K562 (cell line): Measurements from ENCODE around the gene PTTG1IP. TPM values are rescaled to one million over a fixed set of nuclear protein-coding genes. Genes with fewer than 3 reads are reported as not detected.

Experiments used
- ARHGAP35 ChIP-seq: fragments of 450-650 bp; IDR thresholded peaks from 2 replicates; pipeline ENCODE4 v1.6.1; 2018; ENCODE audit not compliant: partially characterized antibody
- ASH1L ChIP-seq: fragments of 450-650 bp; IDR thresholded peaks from 2 replicates; pipeline ENCODE4 v1.6.1; 2018; ENCODE audit warnings: borderline replicate concordance, mild to moderate bottlenecking, low read depth; ENCODE audit not compliant: partially characterized antibody
- ATF6 ChIP-seq: sonication (generic); formaldehyde crosslinking; IDR thresholded peaks from 2 replicates; pipeline ENCODE4 v1.4.0; 2020; ENCODE audit warnings: mild to moderate bottlenecking, missing genetic modification reagents
- CBX2 ChIP-seq: fragments of 200-600 bp; sonication (generic); IDR thresholded peaks from one replicate; pipeline ENCODE4 v1.6.1; 2012; ENCODE audit warnings: mild to moderate bottlenecking, low read length, inconsistent platforms; ENCODE audit not compliant: insufficient read depth, poor library complexity, severe bottlenecking
- CBX3 ChIP-seq, 2 experiments: IDR thresholded peaks; 1 replicate in 1 of 2; 2 replicates in 1 of 2; pipeline ENCODE4 v1.6.1; 2012; ENCODE audit warnings: inconsistent platforms in 2 of 2, low read length in 2 of 2, borderline replicate concordance in 1 of 2, control low read depth in 1 of 2
- DNMT1 ChIP-seq: fragments of 450-650 bp; IDR thresholded peaks from 2 replicates; pipeline ENCODE4 v1.6.1; 2016; ENCODE audit warnings: antibody characterized with exemption, mild to moderate bottlenecking
- ELF2 ChIP-seq: fragments of 250-450 bp; sonication (Bioruptor Pico); IDR thresholded peaks from 2 replicates; pipeline ENCODE4 v1.5.0; 2021; ENCODE audit warnings: mild to moderate bottlenecking
- ELK1 ChIP-seq: sonication (generic); formaldehyde crosslinking; IDR thresholded peaks from 2 replicates; pipeline ENCODE4 v1.8.1; 2022; ENCODE audit warnings: missing genetic modification reagents
- ETV5 ChIP-seq: sonication (generic); formaldehyde crosslinking; IDR thresholded peaks from 2 replicates; pipeline ENCODE4 v1.4.0; 2020; ENCODE audit warnings: low read depth, mild to moderate bottlenecking, missing genetic modification reagents
- GATA2 ChIP-seq: sonication (generic); formaldehyde crosslinking; IDR thresholded peaks from 2 replicates; pipeline ENCODE4 v1.4.0; 2020; ENCODE audit warnings: mild to moderate bottlenecking, missing genetic modification reagents
- HMGN3 ChIP-seq: IDR thresholded peaks from 2 replicates; pipeline ENCODE4 v1.6.1; 2011; ENCODE audit warnings: borderline replicate concordance, low read depth, mild to moderate bottlenecking, mixed read lengths, low read length; ENCODE audit not compliant: insufficient read length; ENCODE audit errors: extremely low read depth
- KAT8 ChIP-seq: fragments of 450-650 bp; IDR thresholded peaks from 2 replicates; pipeline ENCODE4 v1.6.1; 2016; ENCODE audit warnings: low read depth, mild to moderate bottlenecking
- MTA1 ChIP-seq: fragments of 450-650 bp; IDR thresholded peaks from 2 replicates; pipeline ENCODE4 v1.6.1; 2017; ENCODE audit warnings: borderline replicate concordance
- NRF1 ChIP-seq, 2 experiments: fragments of 450-650 bp; IDR thresholded peaks in 1 of 2; conservative IDR thresholded peaks in 1 of 2; 2 replicates each; pipeline ENCODE4 v1.6.1; 2014; ENCODE audit warnings: mild to moderate bottlenecking in 2 of 2
- POLR2A ChIP-seq: fragments of 450-650 bp; conservative IDR thresholded peaks from 2 replicates; pipeline ENCODE4 v1.6.1; 2016
- PYGO2 ChIP-seq: fragments of 450-650 bp; IDR thresholded peaks from 2 replicates; pipeline ENCODE4 v1.6.1; 2016; ENCODE audit warnings: mild to moderate bottlenecking, missing genetic modification characterization, moderate library complexity, missing compliant biosample characterization
- RBM14 ChIP-seq: fragments of 200-400 bp; formaldehyde crosslinking; IDR thresholded peaks from 2 replicates; pipeline ENCODE4 v1.6.1; 2018; ENCODE audit warnings: low read depth, mild to moderate bottlenecking, low read length, moderate library complexity, borderline replicate concordance; ENCODE audit not compliant: insufficient read depth
- RBM39 ChIP-seq: fragments of 200-400 bp; formaldehyde crosslinking; optimal IDR thresholded peaks from 2 replicates; pipeline ENCODE3; 2018; ENCODE audit warnings: low read depth, low read length
- SMAD3 ChIP-seq: fragments of 450-650 bp; formaldehyde crosslinking; conservative IDR thresholded peaks from 2 replicates; pipeline ENCODE4 v1.4.0; 2020; ENCODE audit warnings: mild to moderate bottlenecking
- STAT5A ChIP-seq: IDR thresholded peaks from 2 replicates; pipeline ENCODE4 v1.6.1; 2012; ENCODE audit warnings: low read length, inconsistent platforms, borderline replicate concordance
- TAL1 ChIP-seq: fragments of 450-650 bp; IDR thresholded peaks from 2 replicates; pipeline ENCODE4 v1.6.1; 2016; ENCODE audit warnings: mild to moderate bottlenecking
- TCF15 ChIP-seq: fragments of 250-450 bp; sonication (Bioruptor Pico); IDR thresholded peaks from 2 replicates; pipeline ENCODE4 v1.8.0; 2022; ENCODE audit warnings: moderate library complexity, mild to moderate bottlenecking, inconsistent platforms
- TEAD2 ChIP-seq: fragments of 450-650 bp; IDR thresholded peaks from 2 replicates; pipeline ENCODE4 v1.6.1; 2016; ENCODE audit warnings: missing genetic modification characterization, control low read depth, missing compliant biosample characterization
- ZKSCAN8 ChIP-seq: fragments of 200-800 bp; sonication (Bioruptor generic); IDR thresholded peaks from 2 replicates; pipeline ENCODE4 v1.6.1; 2016; ENCODE audit warnings: missing genetic modification characterization, missing compliant biosample characterization
- ZNF140 ChIP-seq: fragments of 250-450 bp; sonication (Bioruptor Pico); IDR thresholded peaks from 2 replicates; pipeline ENCODE4 v1.8.0; 2021; ENCODE audit warnings: moderate library complexity, mild to moderate bottlenecking, inconsistent platforms
- ZNF75A ChIP-seq: fragments of 450-650 bp; formaldehyde crosslinking; IDR thresholded peaks from 2 replicates; pipeline ENCODE4 v1.4.0; 2020; ENCODE audit warnings: mild to moderate bottlenecking
- ZNF780A ChIP-seq: fragments of 250-450 bp; sonication (Bioruptor Pico); IDR thresholded peaks from 2 replicates; pipeline ENCODE4 v1.5.0; 2021; ENCODE audit warnings: mild to moderate bottlenecking
- ZNF79 ChIP-seq: fragments of 250-450 bp; sonication (Bioruptor Pico); IDR thresholded peaks from 2 replicates; pipeline ENCODE4 v1.4.0; 2020; ENCODE audit warnings: low read depth, mild to moderate bottlenecking, moderate library complexity
- ZZZ3 ChIP-seq: fragments of 450-650 bp; IDR thresholded peaks from 2 replicates; pipeline ENCODE4 v1.6.1; 2016; ENCODE audit warnings: antibody characterized with exemption, mild to moderate bottlenecking, moderate library complexity
- polyA plus RNA-seq, 8 experiments: library from polyadenylated mRNA; depleted of rRNA in 4 of 8; stranded (reverse) in 5 of 8; unstranded in 3 of 8; fragments of >200 nt; fragmentation: Nextera tagmentation in 2 of 8; fragmentation: Illumina TruSeq in 1 of 8; extraction: Ambion mirVana in 2 of 8; extraction: Trizol in 1 of 8; gene quantifications; 2 replicates each; pipeline versions ENCODE4 v1.2.1 to v1.2.3, GENCODE V29; 2011 to 2014; ENCODE audit warnings: inconsistent platforms in 1 of 8, missing spikeins in 1 of 8
- total RNA-seq, 7 experiments: library from RNA; depleted of rRNA in 6 of 7; stranded (reverse); fragments of >200 nt in 6 of 7; fragmentation: Illumina TruSeq in 2 of 7; extraction: Trizol in 2 of 7; gene quantifications; 2 replicates each; pipeline versions ENCODE4 v1.2.1 to v1.2.3, GENCODE V29; 2011 to 2021; ENCODE audit warnings: low replicate concordance in 1 of 7

PTTG1IP gene
- total and polyA plus RNA-seq, 9 of the 15 experiments (the other 6 are each of a cell fraction or from before 2014, with no cell fraction given) = 5.0 to 99.3 (median 82.4) TPM

GRCh38 chr21:44834951-44835646 is 38.4 kb downstream of the PTTG1IP start (continued):
- TF ChIP-seq ATF6 (CRISPR knock-in tag) (no peak), CBX3 (IDR thresholded peaks at IDR 0.05; ENCODE audit: borderline replicate concordance in 1 of 2, low read length in 2 of 2) (no peak), NRF1 (conservative IDR thresholded peaks at IDR 0.05 in 1 of 2, IDR thresholded peaks at IDR 0.05 in 1 of 2) (peak; percentile 39 to 42; a peak in 2 of 4 replicates), SMAD3 (no peak), ZNF780A (no peak), ZNF79 (CRISPR knock-in tag) (no peak), PYGO2 (tag) (no peak), ARHGAP35 (no peak), ZNF75A (CRISPR knock-in tag) (no peak), KAT8 (no peak), ELK1 (CRISPR knock-in tag) (no peak), GATA2 (CRISPR knock-in tag) (no peak), ELF2 (CRISPR knock-in tag) (no peak), TAL1 (no peak; the same call in 1 of the 2 replicates), ZZZ3 (no peak), TCF15 (no peak), CBX2 (no peak), STAT5A (no peak), ZNF140 (CRISPR knock-in tag) (no peak), ASH1L (no peak), POLR2A (no peak), TEAD2 (no peak), RBM39 (no peak), HMGN3 (no peak), DNMT1 (no peak), ZKSCAN8 (CRISPR knock-in tag) (no peak), RBM14 (no peak), MTA1 (no peak), ETV5 (CRISPR knock-in tag) (peak; percentile 98)
